GM23338 (cell line): Measurements from ENCODE around the gene MFAP3.

ENCODE experiments used
- EZH2 ChIP-seq: fragments of 200-600 bp; sonication (generic); IDR thresholded peaks from one replicate; pipeline ENCODE4 v1.8.0; 2017; ENCODE audit warnings: antibody characterized with exemption, mild to moderate bottlenecking, low read depth; ENCODE audit not compliant: unreplicated experiment
- EZH2phosphoT487 ChIP-seq: fragments of 200-600 bp; sonication (generic); IDR thresholded peaks from one replicate; pipeline ENCODE4 v1.8.1; 2018; ENCODE audit warnings: antibody characterized with exemption; ENCODE audit not compliant: unreplicated experiment
- JUNB ChIP-seq: IDR thresholded peaks from one replicate; pipeline ENCODE4 v1.6.1; 2016; ENCODE audit warnings: antibody characterized with exemption; ENCODE audit not compliant: unreplicated experiment
- NANOG ChIP-seq: IDR thresholded peaks from 2 replicates; pipeline ENCODE4 v1.6.1; 2016; ENCODE audit warnings: antibody characterized with exemption, borderline replicate concordance
- POLR2AphosphoS5 ChIP-seq: IDR thresholded peaks from 2 replicates; pipeline ENCODE4 v1.6.1; 2016; ENCODE audit warnings: antibody characterized with exemption, low read depth
- STAT1 ChIP-seq: IDR thresholded peaks from one replicate; pipeline ENCODE4 v1.6.1; 2016; ENCODE audit warnings: antibody characterized with exemption; ENCODE audit not compliant: unreplicated experiment
- ZNF114 ChIP-seq: fragments of 250-450 bp; sonication (Bioruptor Pico); IDR thresholded peaks from 2 replicates; pipeline ENCODE4 v1.5.0; 2020; ENCODE audit warnings: mild to moderate bottlenecking, moderate library complexity
- ZNF331 ChIP-seq: fragments of 250-450 bp; sonication (Bioruptor Pico); IDR thresholded peaks from 2 replicates; pipeline ENCODE4 v1.5.0; 2020; ENCODE audit warnings: low read depth, mild to moderate bottlenecking, moderate library complexity
- TF ChIP-seq, protein P1 (sequence below), 2 experiments: fragments of 200-600 bp in 1 of 2; sonication (generic) in 1 of 2; conservative IDR thresholded peaks; 2 replicates each; pipeline versions ENCODE4 v1.5.1 to v1.6.1; 2016 to 2017; ENCODE audit warnings: antibody characterized with exemption in 2 of 2, low read depth in 2 of 2, mild to moderate bottlenecking in 2 of 2, moderate library complexity in 1 of 2
- TF ChIP-seq, protein P2 (sequence below): IDR thresholded peaks from one replicate; pipeline ENCODE4 v1.6.1; 2018; ENCODE audit warnings: antibody characterized with exemption; ENCODE audit not compliant: unreplicated experiment
- TF ChIP-seq, protein P3 (sequence below): IDR thresholded peaks from 2 replicates; pipeline ENCODE4 v1.6.1; 2016; ENCODE audit warnings: antibody characterized with exemption

DNA sequence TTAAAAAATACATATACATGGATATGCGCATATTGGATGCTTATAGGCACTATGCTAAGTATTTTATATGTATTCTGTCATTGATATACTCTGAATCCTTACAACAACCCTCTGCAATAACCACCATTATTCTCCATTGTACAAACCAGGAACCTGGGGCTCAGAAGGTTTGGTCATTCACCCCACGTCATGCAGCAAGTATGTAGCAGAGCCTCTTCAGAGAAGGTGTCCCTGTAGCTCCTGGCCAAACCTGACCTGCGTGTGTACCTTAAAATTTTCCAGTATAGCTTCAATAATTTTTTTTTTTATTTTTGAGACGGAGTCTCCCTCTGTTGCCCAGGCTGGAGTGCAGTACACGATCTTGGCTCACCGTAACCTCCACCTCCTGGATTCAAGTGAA is 51.9 kb downstream of the MFAP3 start:
- no peak for TF ChIP-seq EZH2
- TF ChIP-seq, protein P1, sequence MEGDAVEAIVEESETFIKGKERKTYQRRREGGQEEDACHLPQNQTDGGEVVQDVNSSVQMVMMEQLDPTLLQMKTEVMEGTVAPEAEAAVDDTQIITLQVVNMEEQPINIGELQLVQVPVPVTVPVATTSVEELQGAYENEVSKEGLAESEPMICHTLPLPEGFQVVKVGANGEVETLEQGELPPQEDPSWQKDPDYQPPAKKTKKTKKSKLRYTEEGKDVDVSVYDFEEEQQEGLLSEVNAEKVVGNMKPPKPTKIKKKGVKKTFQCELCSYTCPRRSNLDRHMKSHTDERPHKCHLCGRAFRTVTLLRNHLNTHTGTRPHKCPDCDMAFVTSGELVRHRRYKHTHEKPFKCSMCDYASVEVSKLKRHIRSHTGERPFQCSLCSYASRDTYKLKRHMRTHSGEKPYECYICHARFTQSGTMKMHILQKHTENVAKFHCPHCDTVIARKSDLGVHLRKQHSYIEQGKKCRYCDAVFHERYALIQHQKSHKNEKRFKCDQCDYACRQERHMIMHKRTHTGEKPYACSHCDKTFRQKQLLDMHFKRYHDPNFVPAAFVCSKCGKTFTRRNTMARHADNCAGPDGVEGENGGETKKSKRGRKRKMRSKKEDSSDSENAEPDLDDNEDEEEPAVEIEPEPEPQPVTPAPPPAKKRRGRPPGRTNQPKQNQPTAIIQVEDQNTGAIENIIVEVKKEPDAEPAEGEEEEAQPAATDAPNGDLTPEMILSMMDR (conservative IDR thresholded peaks at IDR 0.05; ENCODE audit: low read depth in 2 of 2): no peak
- TF ChIP-seq, protein P2, sequence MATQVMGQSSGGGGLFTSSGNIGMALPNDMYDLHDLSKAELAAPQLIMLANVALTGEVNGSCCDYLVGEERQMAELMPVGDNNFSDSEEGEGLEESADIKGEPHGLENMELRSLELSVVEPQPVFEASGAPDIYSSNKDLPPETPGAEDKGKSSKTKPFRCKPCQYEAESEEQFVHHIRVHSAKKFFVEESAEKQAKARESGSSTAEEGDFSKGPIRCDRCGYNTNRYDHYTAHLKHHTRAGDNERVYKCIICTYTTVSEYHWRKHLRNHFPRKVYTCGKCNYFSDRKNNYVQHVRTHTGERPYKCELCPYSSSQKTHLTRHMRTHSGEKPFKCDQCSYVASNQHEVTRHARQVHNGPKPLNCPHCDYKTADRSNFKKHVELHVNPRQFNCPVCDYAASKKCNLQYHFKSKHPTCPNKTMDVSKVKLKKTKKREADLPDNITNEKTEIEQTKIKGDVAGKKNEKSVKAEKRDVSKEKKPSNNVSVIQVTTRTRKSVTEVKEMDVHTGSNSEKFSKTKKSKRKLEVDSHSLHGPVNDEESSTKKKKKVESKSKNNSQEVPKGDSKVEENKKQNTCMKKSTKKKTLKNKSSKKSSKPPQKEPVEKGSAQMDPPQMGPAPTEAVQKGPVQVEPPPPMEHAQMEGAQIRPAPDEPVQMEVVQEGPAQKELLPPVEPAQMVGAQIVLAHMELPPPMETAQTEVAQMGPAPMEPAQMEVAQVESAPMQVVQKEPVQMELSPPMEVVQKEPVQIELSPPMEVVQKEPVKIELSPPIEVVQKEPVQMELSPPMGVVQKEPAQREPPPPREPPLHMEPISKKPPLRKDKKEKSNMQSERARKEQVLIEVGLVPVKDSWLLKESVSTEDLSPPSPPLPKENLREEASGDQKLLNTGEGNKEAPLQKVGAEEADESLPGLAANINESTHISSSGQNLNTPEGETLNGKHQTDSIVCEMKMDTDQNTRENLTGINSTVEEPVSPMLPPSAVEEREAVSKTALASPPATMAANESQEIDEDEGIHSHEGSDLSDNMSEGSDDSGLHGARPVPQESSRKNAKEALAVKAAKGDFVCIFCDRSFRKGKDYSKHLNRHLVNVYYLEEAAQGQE: no peak
- no peak for TF ChIP-seq POLR2AphosphoS5
- TF ChIP-seq EZH2phosphoT487: no peak
- TF ChIP-seq ZNF114 (CRISPR knock-in tag): no peak
- TF ChIP-seq ZNF331 (CRISPR knock-in tag): no peak
- TF ChIP-seq STAT1: no peak
- TF ChIP-seq, protein P3, sequence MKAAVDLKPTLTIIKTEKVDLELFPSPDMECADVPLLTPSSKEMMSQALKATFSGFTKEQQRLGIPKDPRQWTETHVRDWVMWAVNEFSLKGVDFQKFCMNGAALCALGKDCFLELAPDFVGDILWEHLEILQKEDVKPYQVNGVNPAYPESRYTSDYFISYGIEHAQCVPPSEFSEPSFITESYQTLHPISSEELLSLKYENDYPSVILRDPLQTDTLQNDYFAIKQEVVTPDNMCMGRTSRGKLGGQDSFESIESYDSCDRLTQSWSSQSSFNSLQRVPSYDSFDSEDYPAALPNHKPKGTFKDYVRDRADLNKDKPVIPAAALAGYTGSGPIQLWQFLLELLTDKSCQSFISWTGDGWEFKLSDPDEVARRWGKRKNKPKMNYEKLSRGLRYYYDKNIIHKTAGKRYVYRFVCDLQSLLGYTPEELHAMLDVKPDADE: no peak
- no peak for TF ChIP-seq NANOG
- no peak for TF ChIP-seq JUNB
